K562 treated with DMSO at 1 percent for 4 hours (cell line): ENCODE results near the gene OR10G7. TPM values are rescaled to one million over a fixed set of nuclear protein-coding genes. Genes with fewer than 3 reads are reported as not detected.

Experiments used
- total RNA-seq: library from RNA; unstranded; fragments of 300-600 nt; gene quantifications from 2 replicates; pipeline ENCODE4 v1.2.3, GENCODE V29; 2022; ENCODE audit not compliant: insufficient read depth

The OR10G7 gene, protein sequence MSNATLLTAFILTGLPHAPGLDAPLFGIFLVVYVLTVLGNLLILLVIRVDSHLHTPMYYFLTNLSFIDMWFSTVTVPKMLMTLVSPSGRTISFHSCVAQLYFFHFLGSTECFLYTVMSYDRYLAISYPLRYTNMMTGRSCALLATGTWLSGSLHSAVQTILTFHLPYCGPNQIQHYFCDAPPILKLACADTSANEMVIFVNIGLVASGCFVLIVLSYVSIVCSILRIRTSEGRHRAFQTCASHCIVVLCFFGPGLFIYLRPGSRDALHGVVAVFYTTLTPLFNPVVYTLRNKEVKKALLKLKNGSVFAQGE
- total RNA-seq = not detected in 2 replicates

DNA sequence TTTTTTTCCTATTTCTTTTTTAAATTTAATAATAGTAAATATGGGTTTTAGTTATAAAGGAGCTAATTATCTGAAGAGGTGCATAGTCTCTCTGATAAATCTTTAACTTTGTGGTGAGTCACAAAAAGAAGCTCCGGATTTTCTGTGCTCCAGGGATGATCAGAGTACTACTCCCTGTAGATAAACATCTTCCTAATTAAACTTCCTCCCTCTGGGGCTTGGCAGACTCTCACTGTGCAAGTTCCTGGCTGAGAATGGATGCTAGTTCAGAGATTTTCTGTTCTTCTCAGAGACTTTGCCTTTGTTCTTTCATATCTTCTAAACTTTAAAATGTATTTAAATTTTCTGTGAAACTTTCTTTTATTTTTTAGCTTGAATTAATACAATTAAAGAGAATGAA is at the start of gene OR10G7:
TSS of gene OR10G7 (minus strand) at position 72 of the 400 bp plus-strand sequence. CDS start 2,324 bp downstream, outside the sequence.

GRCh38 chr11:124026498-124026897 is 14.6 kb downstream of the OR10G7 start, which contains the start of gene OR10G8:
TSS of gene OR10G8 (plus strand) at chr11:124026798. CDS start at chr11:124029623, 2,825 bp downstream.

DNA sequence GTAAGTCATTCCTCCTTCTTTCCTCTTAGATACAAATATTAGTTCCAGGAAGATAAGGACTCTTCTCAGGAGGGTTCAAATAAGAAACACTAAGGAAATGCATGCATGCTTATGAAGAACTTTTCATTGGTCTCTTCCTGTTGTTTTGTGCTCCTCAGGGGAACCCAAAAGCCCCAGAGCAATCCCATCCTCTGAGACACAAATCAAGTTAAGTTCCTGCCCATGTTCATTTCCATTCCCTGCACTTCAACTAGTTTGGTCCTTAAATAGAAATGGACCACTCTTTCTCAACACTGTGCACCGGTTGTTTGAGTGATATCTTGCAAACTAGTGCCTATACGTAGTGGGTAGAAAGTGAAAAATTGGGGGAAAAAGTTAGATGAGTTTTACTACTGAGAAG is 28.4 kb downstream of the OR10G7 start, which contains the start of gene OR10G4:
TSS of gene OR10G4 (plus strand) at position 301 of the 400 bp plus-strand sequence. CDS start 2,578 bp downstream, outside the sequence.

DNA sequence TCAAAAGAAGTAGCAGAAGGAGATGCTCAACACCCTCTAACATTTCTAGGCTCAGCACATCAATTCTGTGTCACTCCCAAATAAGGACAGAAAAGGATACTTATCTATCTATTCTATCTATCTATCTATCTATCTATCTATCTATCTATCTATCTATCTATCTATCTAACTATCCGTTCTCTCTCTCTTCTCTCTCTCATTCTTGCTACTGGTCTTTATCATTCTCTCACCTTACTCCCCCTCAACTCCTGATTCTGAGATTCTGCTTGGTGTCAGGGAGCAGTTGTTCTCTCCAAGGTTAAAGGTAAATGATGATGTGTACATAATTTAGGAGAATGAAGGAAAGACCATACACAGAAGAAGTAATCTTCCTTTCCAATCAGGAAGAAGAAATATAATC is 46.0 kb downstream of the OR10G7 start, which contains the start of gene OR10G6:
TSS of gene OR10G6 (minus strand) at position 43 of the 400 bp plus-strand sequence. CDS start at position 43, 0 bp downstream.

Other genes with a start within 250 kb of the OR10G7 start
- not detected in 2 replicates for gene OR6M1, start 235.0 kb downstream of the OR10G7 start, total RNA-seq
- gene TMEM225, start 155.7 kb downstream of the OR10G7 start, total RNA-seq = not detected in 2 replicates
- not detected in 2 replicates for gene OR8D4, start 139.2 kb downstream of the OR10G7 start, total RNA-seq
- gene OR4D5, start 101.7 kb downstream of the OR10G7 start, total RNA-seq = not detected in 2 replicates
- gene OR6T1, start 97.5 kb downstream of the OR10G7 start, total RNA-seq = not detected in 2 replicates
- gene OR10S1, start 63.5 kb downstream of the OR10G7 start, total RNA-seq = not detected in 2 replicates
- gene OR10G6, start 46.2 kb downstream of the OR10G7 start, total RNA-seq = not detected in 2 replicates
- not detected in 2 replicates for gene OR10G4, start 28.3 kb downstream of the OR10G7 start, total RNA-seq
- gene OR10G9, start 18.3 kb downstream of the OR10G7 start, total RNA-seq = not detected in 2 replicates
- gene OR10G8, start 14.5 kb downstream of the OR10G7 start, total RNA-seq = not detected in 2 replicates
- gene VWA5A, start 74.1 kb upstream of the OR10G7 start, total RNA-seq = 11.6 and 13.9 TPM in 2 replicates
- not detected in 2 replicates for gene OR10D3, start 142.0 kb upstream of the OR10G7 start, total RNA-seq
- not detected in 2 replicates for gene OR8G1, start 199.8 kb upstream of the OR10G7 start, total RNA-seq
- 3.7 and 4.1 TPM in 2 replicates for gene OR8G5, start 215.1 kb upstream of the OR10G7 start, total RNA-seq